Heart left ventricle (tissue), 16 donors: ENCODE measurements around the gene SLC35F3. TPM values are rescaled to one million over a fixed set of nuclear protein-coding genes. Genes with fewer than 3 reads are reported as not detected.
"Not testable (repeated sequence)": the region's sequence is repeated elsewhere in the genome, so short reads cannot be mapped to it uniquely, and the experiment has no call there.

ENCODE experiments used
- ATAC-seq, 4 donors: fragments of 200-7000 bp; cut with Tn5 transposase; one replicate each; pipeline ENCODE4 v1.9.1; 2020 to 2022; ENCODE audit warnings: moderate library complexity in 4 of 4, mild to moderate bottlenecking in 3 of 4, moderate number of reproducible peaks in 1 of 4
- DNase-seq, 5 donors: peaks; one replicate each; pipeline ENCODE4 v3.0.0-alpha.2; 2020
- H3K27ac ChIP-seq, 12 donors: fragments of 200-600 bp; sonication (generic) in 4 of 12; one replicate each; pipeline versions ENCODE4 v1.5.0 to v1.8.0; 2016 to 2022; ENCODE audit warnings: mild to moderate bottlenecking in 2 of 12
- H3K27me3 ChIP-seq, 9 donors: fragments of 200-600 bp; sonication (generic) in 2 of 9; one replicate each; pipeline versions ENCODE4 v1.5.1 to v1.8.0; 2016 to 2022; ENCODE audit warnings: mild to moderate bottlenecking in 3 of 9
- H3K36me3 ChIP-seq, 9 donors: fragments of 200-600 bp; sonication (generic) in 2 of 9; one replicate each; pipeline versions ENCODE4 v1.5.0 to v1.8.0; 2018 to 2022; ENCODE audit warnings: mild to moderate bottlenecking in 2 of 9
- H3K4me1 ChIP-seq, 12 donors: fragments of 200-600 bp; sonication (generic) in 4 of 12; one replicate each; pipeline versions ENCODE4 v1.5.0 to v1.8.0; 2016 to 2022; ENCODE audit warnings: mild to moderate bottlenecking in 3 of 12
- H3K4me3 ChIP-seq, 12 donors: fragments of 200-600 bp; sonication (generic) in 4 of 12; one replicate each; pipeline versions ENCODE4 v1.5.0 to v1.8.0; 2017 to 2022; ENCODE audit warnings: mild to moderate bottlenecking in 9 of 12, moderate library complexity in 4 of 12
- H3K9me3 ChIP-seq, 12 donors: fragments of 200-600 bp; sonication (generic) in 4 of 12; one replicate each; pipeline versions ENCODE4 v1.5.0 to v1.8.0; 2016 to 2022; ENCODE audit warnings: mild to moderate bottlenecking in 1 of 12
- POLR2A ChIP-seq, 2 donors: fragments of 450-650 bp; IDR thresholded peaks; one replicate each; pipeline ENCODE4 v1.6.1; 2017; ENCODE audit warnings: antibody characterized with exemption in 2 of 2, mild to moderate bottlenecking in 2 of 2, moderate library complexity in 2 of 2
- WGBS, 4 donors: extraction: QIAGEN DNeasy Blood & Tissue Kit in 2 of 4; methylation state at CpG; one replicate each; pipeline versions ENCODE4 v1.1.5 to v1.1.7; 2013 to 2018; 5-methylcytosine and 5-hydroxymethylcytosine counted together
- intact Hi-C, 10 donors: fragments of 100-400 bp; cut with DNase I; formaldehyde crosslinking; loops; one replicate each; pipeline versions ENCODE4 v1.11.1 to v1.14.2; 2022
- polyA plus RNA-seq, 2 donors: library from polyadenylated mRNA; stranded (reverse); fragments of 200-250 nt; gene quantifications; one replicate each; pipeline ENCODE4 v1.2.3, GENCODE V29; 2013
- total RNA-seq, 9 donors: library from RNA; depleted of rRNA in 2 of 9; stranded (reverse); fragments of >200 nt in 2 of 9; fragmentation: NEBNext Ultra II Directional in 3 of 9; extraction: Animal tissue kit (Norgen Biotek cat#: 25700) in 3 of 9; gene quantifications; one replicate each; pipeline versions ENCODE4 v1.1.0 to v1.2.4, GENCODE V29; 2016 to 2023
- TF ChIP-seq, protein P1 (sequence below), 12 donors: fragments of 200-600 bp; sonication (generic) in 4 of 12; IDR thresholded peaks; one replicate each; pipeline versions ENCODE4 v1.5.0 to v1.8.0; 2018 to 2022; ENCODE audit warnings: antibody characterized with exemption in 12 of 12, mild to moderate bottlenecking in 5 of 12
- donor health status: ischemic (EF 13 %, LVEDD 7.1; RV severe dilation, severe dysfunction).
- donor health status: healthy with polysubstance abuse.
- donor health status: DM: no; HTN: yes; CAD: no.
- donor health status: DM: no; HTN: no; CAD: no.
- donor health status: ischemic (EF 25% LVEDD 6.9; RV normal size, moderate dysfunction).
- donor health status: ischemic (EF 25% LVEDD 5.7; RV mildly dilated, moderate dysfunction).
- donor health status: healthy.
- donor health status: DM: yes; HTN: yes; CAD: no.
- donor health status: ischemic (EF 35%, LVEDD 5.7; RV mildly dilated, moderate dysfunction).
- donor health status: nonischemic (EF 11% LVEDD 7.7; RV severe dilation, severe dysfunction).
- donor health status: DM: yes; HTN: yes; CAD: no.
- donor health status: PGD.
- donor health status: ischemic (EF 29% LVEDD 5.4; RV normal size, mild dysfunction).
- donor health status: nonischemic (EF 23%, LVEDD 6.1; RV moderate dilation, normal function).

SLC35F3 gene
- total and polyA plus RNA-seq, 11 donors: 0.03 to 0.11 (median 0.11) TPM; not detected in 8

DNA sequence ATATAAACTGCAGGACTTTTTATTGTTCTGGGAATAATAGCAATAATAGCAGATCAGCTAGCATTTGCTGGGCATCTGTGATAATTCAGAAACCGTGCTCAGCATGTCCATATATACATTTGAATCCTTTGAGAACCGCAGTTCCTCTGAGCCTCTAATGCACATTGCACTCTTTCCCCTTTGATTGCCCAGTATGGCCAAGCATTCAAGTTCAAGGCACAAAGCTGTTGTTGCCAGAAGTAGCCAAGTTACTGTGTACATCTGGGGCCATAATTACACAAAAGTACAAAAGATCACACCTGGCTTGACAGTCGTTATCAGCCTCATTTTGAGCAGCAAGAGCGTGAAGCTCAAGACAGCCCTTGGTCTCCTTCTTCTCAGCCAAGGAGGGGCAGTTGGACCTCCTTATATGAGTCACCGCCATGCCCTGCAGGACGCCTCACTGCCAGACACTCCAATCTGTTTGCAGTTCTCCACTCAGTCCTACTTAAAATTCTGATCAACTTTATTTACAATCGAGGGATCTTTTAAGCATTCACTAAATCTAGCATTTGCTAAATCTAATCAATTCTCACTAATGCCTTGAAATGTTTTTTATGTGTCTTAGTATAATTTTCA is 216.0 kb downstream of the SLC35F3 start:
- Histone ChIP-seq H3K27ac (no peak overlapping the region), H3K36me3 (no peaks in the 10 kb centered on the region), H3K27me3 (peaks cover 0 to 19% (median 5%) of the 10 kb centered on the region in 9 donors), H3K4me1 (no peaks in the 10 kb centered on the region), H3K4me3 (no peak overlapping the region), H3K9me3 (peaks cover 0 to 2% (median 0%) of the 10 kb centered on the region in 12 donors)
- DNase-seq (no peak), ATAC-seq (no peak)
- intact Hi-C loops: no loop called here
- WGBS, 4 donors: 66 to 84% (median 81%) methylated on average over 7 of the region's 7 CpGs
- TF ChIP-seq, protein P1, sequence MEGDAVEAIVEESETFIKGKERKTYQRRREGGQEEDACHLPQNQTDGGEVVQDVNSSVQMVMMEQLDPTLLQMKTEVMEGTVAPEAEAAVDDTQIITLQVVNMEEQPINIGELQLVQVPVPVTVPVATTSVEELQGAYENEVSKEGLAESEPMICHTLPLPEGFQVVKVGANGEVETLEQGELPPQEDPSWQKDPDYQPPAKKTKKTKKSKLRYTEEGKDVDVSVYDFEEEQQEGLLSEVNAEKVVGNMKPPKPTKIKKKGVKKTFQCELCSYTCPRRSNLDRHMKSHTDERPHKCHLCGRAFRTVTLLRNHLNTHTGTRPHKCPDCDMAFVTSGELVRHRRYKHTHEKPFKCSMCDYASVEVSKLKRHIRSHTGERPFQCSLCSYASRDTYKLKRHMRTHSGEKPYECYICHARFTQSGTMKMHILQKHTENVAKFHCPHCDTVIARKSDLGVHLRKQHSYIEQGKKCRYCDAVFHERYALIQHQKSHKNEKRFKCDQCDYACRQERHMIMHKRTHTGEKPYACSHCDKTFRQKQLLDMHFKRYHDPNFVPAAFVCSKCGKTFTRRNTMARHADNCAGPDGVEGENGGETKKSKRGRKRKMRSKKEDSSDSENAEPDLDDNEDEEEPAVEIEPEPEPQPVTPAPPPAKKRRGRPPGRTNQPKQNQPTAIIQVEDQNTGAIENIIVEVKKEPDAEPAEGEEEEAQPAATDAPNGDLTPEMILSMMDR (IDR thresholded peaks at IDR 0.05): no peak
- TF ChIP-seq POLR2A (IDR thresholded peaks at IDR 0.05): no peak

DNA sequence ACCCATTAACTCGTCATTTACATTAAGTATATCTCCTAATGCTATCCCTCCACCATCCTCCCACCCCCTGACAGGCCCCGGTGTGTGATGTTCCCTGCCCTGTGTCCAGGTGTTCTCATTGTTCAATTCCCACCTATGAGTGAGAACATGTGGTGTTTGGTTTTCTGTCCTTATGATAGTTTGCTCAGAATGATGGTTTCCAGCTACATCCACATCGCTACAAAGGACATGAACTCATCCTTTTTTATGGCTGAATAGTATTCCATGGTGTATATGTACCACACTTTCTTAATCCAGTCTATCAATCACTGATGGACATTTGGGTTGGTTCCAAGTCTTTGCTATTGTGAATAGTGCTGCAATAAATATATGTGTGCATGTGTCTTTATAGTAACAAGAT is 217.2 kb downstream of the SLC35F3 start:
- H3K36me3 ChIP-seq, DNase-seq, intact Hi-C loops, H3K9me3 ChIP-seq, H3K4me1 ChIP-seq, ATAC-seq, H3K27ac ChIP-seq, H3K4me3 ChIP-seq: not testable (repeated sequence)
- 79 to 88% (median 84%) methylated on average over 3 of the region's 3 CpGs for WGBS, 4 donors
- H3K27me3 ChIP-seq: peaks cover 0 to 27% (median 5%) of the 10 kb centered on the region in 9 donors

DNA sequence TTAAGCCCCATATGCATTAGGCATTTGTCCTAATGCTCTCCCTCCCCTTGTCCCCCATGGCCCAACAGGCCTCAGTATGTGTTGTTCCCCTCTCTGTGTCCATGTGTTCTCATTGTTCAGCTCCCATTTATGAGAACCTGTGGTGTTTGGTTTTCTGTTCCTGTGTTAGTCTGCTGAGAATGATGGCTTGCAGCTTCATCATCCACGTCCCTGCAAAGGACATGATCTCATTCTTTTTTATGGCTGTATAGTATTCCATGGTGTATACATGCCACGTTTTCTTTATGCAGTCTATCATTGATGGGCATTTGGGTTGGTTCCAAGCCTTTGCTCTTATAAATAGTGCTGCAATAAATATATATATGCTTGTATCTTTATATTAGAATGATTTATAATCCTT is 218.1 kb downstream of the SLC35F3 start:
- 81 to 88% (median 82%) methylated on average over 2 of the region's 2 CpGs for WGBS, 4 donors
- ATAC-seq, H3K27ac ChIP-seq, H3K4me1 ChIP-seq, H3K4me3 ChIP-seq, DNase-seq, H3K36me3 ChIP-seq, intact Hi-C loops, H3K9me3 ChIP-seq: not testable (repeated sequence)
- H3K27me3 ChIP-seq: peaks cover 0 to 36% (median 8%) of the 10 kb centered on the region in 9 donors

DNA sequence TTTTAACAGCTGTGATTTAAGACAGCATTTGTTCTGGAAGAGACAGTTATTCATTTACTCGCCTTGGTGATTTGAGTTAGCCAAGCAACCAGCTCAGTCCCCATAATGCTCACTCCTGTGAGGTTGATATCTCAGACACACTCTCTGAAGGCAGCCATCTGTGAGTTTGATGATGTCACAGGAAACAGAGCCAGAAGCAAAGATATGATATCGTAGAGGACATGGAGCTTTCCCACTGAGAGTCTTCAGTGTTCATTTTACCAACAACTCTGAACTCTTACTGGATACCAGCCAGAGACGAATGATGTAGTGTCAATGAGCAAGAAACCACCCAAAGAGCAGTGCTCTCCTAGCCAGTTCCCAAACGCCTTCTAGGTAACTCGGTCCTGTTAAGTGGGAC is 219.4 kb downstream of the SLC35F3 start:
- intact Hi-C loops: no loop called here
- Histone ChIP-seq H3K4me1 (no peaks in the 10 kb centered on the region), H3K4me3 (no peak overlapping the region), H3K36me3 (no peaks in the 10 kb centered on the region), H3K27ac (no peak overlapping the region), H3K9me3 (peaks cover 0 to 2% (median 0%) of the 10 kb centered on the region in 12 donors), H3K27me3 (peaks cover 0 to 42% (median 8%) of the 10 kb centered on the region in 9 donors)
- peak in 1 of 4 donors; percentile 53 for ATAC-seq
- DNase-seq: no peak
- TF ChIP-seq, protein P1 (IDR thresholded peaks at IDR 0.05): no peak
- no peak for TF ChIP-seq POLR2A (IDR thresholded peaks at IDR 0.05)
- WGBS, 4 donors: 26 to 45% (median 40%) methylated on average over 5 of the region's 5 CpGs

DNA sequence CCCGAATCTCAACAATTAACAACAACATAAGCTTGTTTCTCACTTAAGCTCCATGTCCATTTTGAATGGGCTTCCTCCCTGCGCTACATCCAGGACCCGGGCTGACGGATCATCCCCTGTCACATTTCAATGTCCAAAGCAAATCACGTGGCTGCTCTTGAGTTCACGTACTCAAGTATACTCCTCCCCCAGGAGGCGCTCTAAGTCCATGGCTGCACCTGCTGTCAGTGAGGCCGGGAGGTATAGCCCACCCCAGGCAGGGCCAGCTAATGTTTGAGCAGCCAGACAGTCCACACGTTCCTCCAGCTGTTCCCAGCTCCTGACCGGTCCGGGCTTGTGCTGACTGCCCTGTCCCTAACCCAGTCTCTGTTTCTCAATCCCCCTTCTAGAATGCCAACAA is 220.8 kb downstream of the SLC35F3 start:
- WGBS, 4 donors: 13 to 16% (median 15%) methylated on average over 11 of the region's 11 CpGs
- intact Hi-C loops: no loop called here
- Histone ChIP-seq H3K27ac (no peak overlapping the region), H3K9me3 (peaks cover 0 to 2% (median 0%) of the 10 kb centered on the region in 12 donors), H3K4me3 (no peak overlapping the region), H3K36me3 (no peaks in the 10 kb centered on the region), H3K27me3 (peaks cover 0 to 47% (median 8%) of the 10 kb centered on the region in 9 donors), H3K4me1 (no peaks in the 10 kb centered on the region)
- ATAC-seq (no peak), DNase-seq (no peak)
- TF ChIP-seq, protein P1 (IDR thresholded peaks at IDR 0.05): peak in 2 of 12 donors; percentile 13 to 16
- TF ChIP-seq POLR2A (IDR thresholded peaks at IDR 0.05): no peak
